GM23338 (cell line): ENCODE results near the gene MYO3B. TPM values are rescaled to one million over a fixed set of nuclear protein-coding genes. Genes with fewer than 3 reads are reported as not detected.
A peak's percentile ranks its signal among the peaks of the same experiment; 100 is the strongest.

Experiments
- ATAC-seq: fragments of 200-7000 bp; cut with Tn5 transposase; 3 replicates; pipeline ENCODE4 v1.9.1; 2020
- DNase-seq: peaks from one replicate; pipeline ENCODE4 v3.0.0-alpha.2; 2015; ENCODE audit warnings: low spot score
- H2AFZ ChIP-seq: fragments of 200-600 bp; sonication (generic); 2 replicates; pipeline ENCODE4 v1.8.0; 2016; ENCODE audit warnings: antibody characterized with exemption, mild to moderate bottlenecking, moderate library complexity
- H3F3A ChIP-seq: fragments of 200-600 bp; sonication (generic); replicated peaks from 2 replicates; pipeline ENCODE4 v1.8.0; 2017; ENCODE audit warnings: antibody characterized with exemption, mixed run types, low read depth
- H3K27ac ChIP-seq: fragments of 200-600 bp; sonication (generic); 2 replicates; pipeline ENCODE4 v1.6.1; 2016; ENCODE audit warnings: low read depth
- H3K27me3 ChIP-seq: fragments of 200-600 bp; sonication (generic); 2 replicates; pipeline ENCODE4 v1.8.0; 2016; ENCODE audit warnings: mild to moderate bottlenecking, mixed run types, moderate library complexity; ENCODE audit not compliant: insufficient read depth
- H3K36me3 ChIP-seq: fragments of 200-600 bp; sonication (generic); 2 replicates; pipeline ENCODE4 v1.8.0; 2016; ENCODE audit warnings: mild to moderate bottlenecking; ENCODE audit not compliant: insufficient read depth
- H3K4me1 ChIP-seq: fragments of 200-600 bp; sonication (generic); 2 replicates; pipeline ENCODE4 v1.8.0; 2016; ENCODE audit warnings: mild to moderate bottlenecking, moderate library complexity; ENCODE audit not compliant: insufficient read depth
- H3K4me2 ChIP-seq: fragments of 200-600 bp; sonication (generic); 2 replicates; pipeline ENCODE4 v1.7.1; 2017; ENCODE audit warnings: mixed run types
- H3K4me3 ChIP-seq: fragments of 200-600 bp; sonication (generic); 2 replicates; pipeline ENCODE4 v1.6.1; 2016; ENCODE audit warnings: mixed run types
- H3K79me2 ChIP-seq: fragments of 200-600 bp; sonication (generic); replicated peaks from 2 replicates; pipeline ENCODE4 v1.8.0; 2017; ENCODE audit warnings: mild to moderate bottlenecking; ENCODE audit not compliant: insufficient read depth
- H3K9me2 ChIP-seq: fragments of 200-600 bp; sonication (generic); 2 replicates; pipeline ENCODE4 v1.8.0; 2017; ENCODE audit not compliant: insufficient read depth
- H4K20me1 ChIP-seq: fragments of 200-600 bp; sonication (generic); replicated peaks from 2 replicates; pipeline ENCODE4 v1.8.0; 2017; ENCODE audit warnings: mild to moderate bottlenecking; ENCODE audit not compliant: insufficient read depth
- H3K27ac Mint-ChIP-seq: 2 replicates; pipeline ENCODE4 v1.8.0; 2020; ENCODE audit warnings: inconsistent platforms, mild to moderate bottlenecking, moderate library complexity, mixed read lengths
- H3K27me3 Mint-ChIP-seq: 3 replicates; pipeline ENCODE4 v1.8.0; 2022; ENCODE audit warnings: low read depth, mild to moderate bottlenecking, moderate library complexity, mixed read lengths, inconsistent platforms; ENCODE audit not compliant: insufficient read depth, poor library complexity
- H3K36me3 Mint-ChIP-seq: 3 replicates; pipeline ENCODE4 v1.8.0; 2021; ENCODE audit warnings: low read depth, mild to moderate bottlenecking, inconsistent platforms, moderate library complexity, mixed read lengths
- H3K4me1 Mint-ChIP-seq: 3 replicates; pipeline ENCODE4 v1.8.0; 2020; ENCODE audit warnings: mild to moderate bottlenecking, inconsistent platforms, mixed read lengths
- H3K4me3 Mint-ChIP-seq: 3 replicates; pipeline ENCODE4 v1.8.0; 2021; ENCODE audit warnings: moderate library complexity, mild to moderate bottlenecking, inconsistent platforms, mixed read lengths
- H3K9me3 Mint-ChIP-seq: 3 replicates; pipeline ENCODE4 v1.8.0; 2020; ENCODE audit warnings: moderate library complexity, mild to moderate bottlenecking, inconsistent platforms, mixed read lengths
- CREB1 ChIP-seq: fragments of 250-450 bp; sonication (Bioruptor Pico); IDR thresholded peaks from 2 replicates; pipeline ENCODE4 v1.5.0; 2020; ENCODE audit warnings: low read depth, mild to moderate bottlenecking, moderate library complexity
- EZH2 ChIP-seq: fragments of 200-600 bp; sonication (generic); IDR thresholded peaks from one replicate; pipeline ENCODE4 v1.8.0; 2017; ENCODE audit warnings: antibody characterized with exemption, mild to moderate bottlenecking, low read depth; ENCODE audit not compliant: unreplicated experiment
- EZH2phosphoT487 ChIP-seq: fragments of 200-600 bp; sonication (generic); IDR thresholded peaks from one replicate; pipeline ENCODE4 v1.8.1; 2018; ENCODE audit warnings: antibody characterized with exemption; ENCODE audit not compliant: unreplicated experiment
- JUNB ChIP-seq: IDR thresholded peaks from one replicate; pipeline ENCODE4 v1.6.1; 2016; ENCODE audit warnings: antibody characterized with exemption; ENCODE audit not compliant: unreplicated experiment
- POLR2AphosphoS5 ChIP-seq: IDR thresholded peaks from 2 replicates; pipeline ENCODE4 v1.6.1; 2016; ENCODE audit warnings: antibody characterized with exemption, low read depth
- STAT1 ChIP-seq: IDR thresholded peaks from one replicate; pipeline ENCODE4 v1.6.1; 2016; ENCODE audit warnings: antibody characterized with exemption; ENCODE audit not compliant: unreplicated experiment
- ZNF331 ChIP-seq: fragments of 250-450 bp; sonication (Bioruptor Pico); IDR thresholded peaks from 2 replicates; pipeline ENCODE4 v1.5.0; 2020; ENCODE audit warnings: low read depth, mild to moderate bottlenecking, moderate library complexity
- polyA plus RNA-seq: library from polyadenylated mRNA; unstranded; fragments of >200 nt; fragmentation: Nextera tagmentation; extraction: Ambion mirVana; gene quantifications from 2 replicates; pipeline ENCODE4 v1.2.1, GENCODE V29; 2016
- total RNA-seq: library from RNA; depleted of rRNA; stranded (reverse); fragments of >200 nt; shearing (Covaris generic); gene quantifications from 2 replicates; pipeline ENCODE4 v1.2.3, GENCODE V29; 2014
- TF ChIP-seq, protein P1 (sequence below): IDR thresholded peaks from one replicate; pipeline ENCODE4 v1.6.1; 2018; ENCODE audit warnings: antibody characterized with exemption; ENCODE audit not compliant: unreplicated experiment
- TF ChIP-seq, protein P2 (sequence below): IDR thresholded peaks from 2 replicates; pipeline ENCODE4 v1.6.1; 2016; ENCODE audit warnings: antibody characterized with exemption
- TF ChIP-seq, protein P3 (sequence below): fragments of 250-450 bp; sonication (Bioruptor Pico); IDR thresholded peaks from 2 replicates; pipeline ENCODE4 v1.5.0; 2020; ENCODE audit warnings: mild to moderate bottlenecking, moderate library complexity
- TF ChIP-seq, protein P4 (sequence below), 2 experiments: fragments of 200-600 bp in 1 of 2; sonication (generic) in 1 of 2; conservative IDR thresholded peaks; 2 replicates each; pipeline versions ENCODE4 v1.5.1 to v1.6.1; 2016 to 2017; ENCODE audit warnings: antibody characterized with exemption in 2 of 2, low read depth in 2 of 2, mild to moderate bottlenecking in 2 of 2, moderate library complexity in 1 of 2

The MYO3B gene
- total and polyA plus RNA-seq, 2 experiments from 2014 or later: 0.42 TPM; not detected in 1

DNA sequence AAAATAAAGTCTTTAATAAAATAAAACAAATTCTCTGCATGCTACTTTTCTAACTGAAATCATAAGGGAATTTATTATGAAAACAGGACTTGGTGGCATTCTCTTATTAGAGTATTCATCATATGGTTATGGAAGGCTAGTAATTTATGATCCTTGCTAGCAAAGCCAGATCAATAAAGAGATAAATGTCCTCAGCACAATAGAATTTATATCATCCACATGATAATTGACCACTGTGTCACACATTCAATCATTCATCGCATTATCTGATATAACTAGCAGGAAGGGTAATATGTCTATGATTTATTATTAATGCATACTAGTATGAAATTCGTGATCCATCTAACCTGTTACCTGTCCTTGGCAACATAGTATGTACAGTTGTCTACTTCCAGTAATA is 175.8 kb downstream of the MYO3B start:
- Histone ChIP-seq H3F3A (no peaks in the 10 kb centered on the region), H4K20me1 (no peaks in the 10 kb centered on the region), H3K79me2 (no peaks in the 10 kb centered on the region), H3K4me2 (peak overlapping the region; percentile 56; the same call in 1 of the 2 replicates), H3K36me3 (no peaks in the 10 kb centered on the region), H3K4me1 (peaks cover 36% of the 10 kb centered on the region), H3K9me2 (no peaks in the 10 kb centered on the region), H3K27me3 (no peaks in the 10 kb centered on the region), H2AFZ (no peak overlapping the region), H3K27ac (no peak overlapping the region), H3K4me3 (no peak overlapping the region; the same call in 1 of the 2 replicates)
- H3K9me3 Mint-ChIP-seq: no peaks in the 10 kb centered on the region
- peaks cover 40% of the 10 kb centered on the region for H3K4me1 Mint-ChIP-seq
- H3K36me3 Mint-ChIP-seq: no peaks in the 10 kb centered on the region
- H3K4me3 Mint-ChIP-seq: no peak overlapping the region
- DNase-seq: no peak
- TF ChIP-seq, protein P1, sequence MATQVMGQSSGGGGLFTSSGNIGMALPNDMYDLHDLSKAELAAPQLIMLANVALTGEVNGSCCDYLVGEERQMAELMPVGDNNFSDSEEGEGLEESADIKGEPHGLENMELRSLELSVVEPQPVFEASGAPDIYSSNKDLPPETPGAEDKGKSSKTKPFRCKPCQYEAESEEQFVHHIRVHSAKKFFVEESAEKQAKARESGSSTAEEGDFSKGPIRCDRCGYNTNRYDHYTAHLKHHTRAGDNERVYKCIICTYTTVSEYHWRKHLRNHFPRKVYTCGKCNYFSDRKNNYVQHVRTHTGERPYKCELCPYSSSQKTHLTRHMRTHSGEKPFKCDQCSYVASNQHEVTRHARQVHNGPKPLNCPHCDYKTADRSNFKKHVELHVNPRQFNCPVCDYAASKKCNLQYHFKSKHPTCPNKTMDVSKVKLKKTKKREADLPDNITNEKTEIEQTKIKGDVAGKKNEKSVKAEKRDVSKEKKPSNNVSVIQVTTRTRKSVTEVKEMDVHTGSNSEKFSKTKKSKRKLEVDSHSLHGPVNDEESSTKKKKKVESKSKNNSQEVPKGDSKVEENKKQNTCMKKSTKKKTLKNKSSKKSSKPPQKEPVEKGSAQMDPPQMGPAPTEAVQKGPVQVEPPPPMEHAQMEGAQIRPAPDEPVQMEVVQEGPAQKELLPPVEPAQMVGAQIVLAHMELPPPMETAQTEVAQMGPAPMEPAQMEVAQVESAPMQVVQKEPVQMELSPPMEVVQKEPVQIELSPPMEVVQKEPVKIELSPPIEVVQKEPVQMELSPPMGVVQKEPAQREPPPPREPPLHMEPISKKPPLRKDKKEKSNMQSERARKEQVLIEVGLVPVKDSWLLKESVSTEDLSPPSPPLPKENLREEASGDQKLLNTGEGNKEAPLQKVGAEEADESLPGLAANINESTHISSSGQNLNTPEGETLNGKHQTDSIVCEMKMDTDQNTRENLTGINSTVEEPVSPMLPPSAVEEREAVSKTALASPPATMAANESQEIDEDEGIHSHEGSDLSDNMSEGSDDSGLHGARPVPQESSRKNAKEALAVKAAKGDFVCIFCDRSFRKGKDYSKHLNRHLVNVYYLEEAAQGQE: no peak
- TF ChIP-seq JUNB (no peak), EZH2 (no peak), POLR2AphosphoS5 (no peak), STAT1 (no peak), EZH2phosphoT487 (no peak), ZNF331 (CRISPR knock-in tag) (no peak), CREB1 (CRISPR knock-in tag) (no peak)
- TF ChIP-seq, protein P2, sequence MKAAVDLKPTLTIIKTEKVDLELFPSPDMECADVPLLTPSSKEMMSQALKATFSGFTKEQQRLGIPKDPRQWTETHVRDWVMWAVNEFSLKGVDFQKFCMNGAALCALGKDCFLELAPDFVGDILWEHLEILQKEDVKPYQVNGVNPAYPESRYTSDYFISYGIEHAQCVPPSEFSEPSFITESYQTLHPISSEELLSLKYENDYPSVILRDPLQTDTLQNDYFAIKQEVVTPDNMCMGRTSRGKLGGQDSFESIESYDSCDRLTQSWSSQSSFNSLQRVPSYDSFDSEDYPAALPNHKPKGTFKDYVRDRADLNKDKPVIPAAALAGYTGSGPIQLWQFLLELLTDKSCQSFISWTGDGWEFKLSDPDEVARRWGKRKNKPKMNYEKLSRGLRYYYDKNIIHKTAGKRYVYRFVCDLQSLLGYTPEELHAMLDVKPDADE: no peak
- TF ChIP-seq, protein P3, sequence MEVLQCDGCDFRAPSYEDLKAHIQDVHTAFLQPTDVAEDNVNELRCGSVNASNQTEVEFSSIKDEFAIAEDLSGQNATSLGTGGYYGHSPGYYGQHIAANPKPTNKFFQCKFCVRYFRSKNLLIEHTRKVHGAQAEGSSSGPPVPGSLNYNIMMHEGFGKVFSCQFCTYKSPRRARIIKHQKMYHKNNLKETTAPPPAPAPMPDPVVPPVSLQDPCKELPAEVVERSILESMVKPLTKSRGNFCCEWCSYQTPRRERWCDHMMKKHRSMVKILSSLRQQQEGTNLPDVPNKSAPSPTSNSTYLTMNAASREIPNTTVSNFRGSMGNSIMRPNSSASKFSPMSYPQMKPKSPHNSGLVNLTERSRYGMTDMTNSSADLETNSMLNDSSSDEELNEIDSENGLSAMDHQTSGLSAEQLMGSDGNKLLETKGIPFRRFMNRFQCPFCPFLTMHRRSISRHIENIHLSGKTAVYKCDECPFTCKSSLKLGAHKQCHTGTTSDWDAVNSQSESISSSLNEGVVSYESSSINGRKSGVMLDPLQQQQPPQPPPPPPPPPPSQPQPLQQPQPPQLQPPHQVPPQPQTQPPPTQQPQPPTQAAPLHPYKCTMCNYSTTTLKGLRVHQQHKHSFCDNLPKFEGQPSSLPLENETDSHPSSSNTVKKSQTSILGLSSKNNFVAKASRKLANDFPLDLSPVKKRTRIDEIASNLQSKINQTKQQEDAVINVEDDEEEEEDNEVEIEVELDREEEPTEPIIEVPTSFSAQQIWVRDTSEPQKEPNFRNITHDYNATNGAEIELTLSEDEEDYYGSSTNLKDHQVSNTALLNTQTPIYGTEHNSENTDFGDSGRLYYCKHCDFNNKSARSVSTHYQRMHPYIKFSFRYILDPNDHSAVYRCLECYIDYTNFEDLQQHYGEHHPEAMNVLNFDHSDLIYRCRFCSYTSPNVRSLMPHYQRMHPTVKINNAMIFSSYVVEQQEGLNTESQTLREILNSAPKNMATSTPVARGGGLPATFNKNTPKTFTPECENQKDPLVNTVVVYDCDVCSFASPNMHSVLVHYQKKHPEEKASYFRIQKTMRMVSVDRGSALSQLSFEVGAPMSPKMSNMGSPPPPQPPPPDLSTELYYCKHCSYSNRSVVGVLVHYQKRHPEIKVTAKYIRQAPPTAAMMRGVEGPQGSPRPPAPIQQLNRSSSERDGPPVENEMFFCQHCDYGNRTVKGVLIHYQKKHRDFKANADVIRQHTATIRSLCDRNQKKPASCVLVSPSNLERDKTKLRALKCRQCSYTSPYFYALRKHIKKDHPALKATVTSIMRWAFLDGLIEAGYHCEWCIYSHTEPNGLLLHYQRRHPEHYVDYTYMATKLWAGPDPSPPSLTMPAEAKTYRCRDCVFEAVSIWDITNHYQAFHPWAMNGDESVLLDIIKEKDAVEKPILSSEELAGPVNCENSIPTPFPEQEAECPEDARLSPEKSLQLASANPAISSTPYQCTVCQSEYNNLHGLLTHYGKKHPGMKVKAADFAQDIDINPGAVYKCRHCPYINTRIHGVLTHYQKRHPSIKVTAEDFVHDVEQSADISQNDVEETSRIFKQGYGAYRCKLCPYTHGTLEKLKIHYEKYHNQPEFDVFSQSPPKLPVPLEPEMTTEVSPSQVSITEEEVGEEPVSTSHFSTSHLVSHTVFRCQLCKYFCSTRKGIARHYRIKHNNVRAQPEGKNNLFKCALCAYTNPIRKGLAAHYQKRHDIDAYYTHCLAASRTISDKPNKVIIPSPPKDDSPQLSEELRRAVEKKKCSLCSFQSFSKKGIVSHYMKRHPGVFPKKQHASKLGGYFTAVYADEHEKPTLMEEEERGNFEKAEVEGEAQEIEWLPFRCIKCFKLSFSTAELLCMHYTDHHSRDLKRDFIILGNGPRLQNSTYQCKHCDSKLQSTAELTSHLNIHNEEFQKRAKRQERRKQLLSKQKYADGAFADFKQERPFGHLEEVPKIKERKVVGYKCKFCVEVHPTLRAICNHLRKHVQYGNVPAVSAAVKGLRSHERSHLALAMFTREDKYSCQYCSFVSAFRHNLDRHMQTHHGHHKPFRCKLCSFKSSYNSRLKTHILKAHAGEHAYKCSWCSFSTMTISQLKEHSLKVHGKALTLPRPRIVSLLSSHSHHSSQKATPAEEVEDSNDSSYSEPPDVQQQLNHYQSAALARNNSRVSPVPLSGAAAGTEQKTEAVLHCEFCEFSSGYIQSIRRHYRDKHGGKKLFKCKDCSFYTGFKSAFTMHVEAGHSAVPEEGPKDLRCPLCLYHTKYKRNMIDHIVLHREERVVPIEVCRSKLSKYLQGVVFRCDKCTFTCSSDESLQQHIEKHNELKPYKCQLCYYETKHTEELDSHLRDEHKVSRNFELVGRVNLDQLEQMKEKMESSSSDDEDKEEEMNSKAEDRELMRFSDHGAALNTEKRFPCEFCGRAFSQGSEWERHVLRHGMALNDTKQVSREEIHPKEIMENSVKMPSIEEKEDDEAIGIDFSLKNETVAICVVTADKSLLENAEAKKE: no peak
- TF ChIP-seq, protein P4, sequence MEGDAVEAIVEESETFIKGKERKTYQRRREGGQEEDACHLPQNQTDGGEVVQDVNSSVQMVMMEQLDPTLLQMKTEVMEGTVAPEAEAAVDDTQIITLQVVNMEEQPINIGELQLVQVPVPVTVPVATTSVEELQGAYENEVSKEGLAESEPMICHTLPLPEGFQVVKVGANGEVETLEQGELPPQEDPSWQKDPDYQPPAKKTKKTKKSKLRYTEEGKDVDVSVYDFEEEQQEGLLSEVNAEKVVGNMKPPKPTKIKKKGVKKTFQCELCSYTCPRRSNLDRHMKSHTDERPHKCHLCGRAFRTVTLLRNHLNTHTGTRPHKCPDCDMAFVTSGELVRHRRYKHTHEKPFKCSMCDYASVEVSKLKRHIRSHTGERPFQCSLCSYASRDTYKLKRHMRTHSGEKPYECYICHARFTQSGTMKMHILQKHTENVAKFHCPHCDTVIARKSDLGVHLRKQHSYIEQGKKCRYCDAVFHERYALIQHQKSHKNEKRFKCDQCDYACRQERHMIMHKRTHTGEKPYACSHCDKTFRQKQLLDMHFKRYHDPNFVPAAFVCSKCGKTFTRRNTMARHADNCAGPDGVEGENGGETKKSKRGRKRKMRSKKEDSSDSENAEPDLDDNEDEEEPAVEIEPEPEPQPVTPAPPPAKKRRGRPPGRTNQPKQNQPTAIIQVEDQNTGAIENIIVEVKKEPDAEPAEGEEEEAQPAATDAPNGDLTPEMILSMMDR (conservative IDR thresholded peaks at IDR 0.05; ENCODE audit: low read depth in 2 of 2): no peak
- H3K27ac Mint-ChIP-seq: no peak overlapping the region
- peaks cover 7% of the 10 kb centered on the region for H3K27me3 Mint-ChIP-seq
- ATAC-seq: no peak
